H1 (cell line): ENCODE measurements around the gene SREK1IP1. TPM values are rescaled to one million over a fixed set of nuclear protein-coding genes. Genes with fewer than 3 reads are reported as not detected.

Experiments
- CHD2 ChIP-seq: IDR thresholded peaks from 2 replicates; pipeline ENCODE4 v1.6.1; 2012; ENCODE audit warnings: low read length, improper control_type of control experiment
- KDM5A ChIP-seq: fragments of 200-600 bp; IDR thresholded peaks from 2 replicates; pipeline ENCODE4 v1.7.1; 2012; ENCODE audit warnings: mild to moderate bottlenecking, low read length, inconsistent platforms, mixed read lengths
- polyA plus RNA-seq, 7 experiments: library from polyadenylated mRNA; depleted of rRNA in 3 of 7; stranded (reverse) in 5 of 7; unstranded in 2 of 7; fragments of >200 nt in 5 of 7; fragments of 200-250 nt in 2 of 7; gene quantifications; 1 replicate in 5 of 7; 2 replicates in 1 of 7; 4 replicates in 1 of 7; pipeline versions ENCODE4 v1.2.1 to v1.2.3, GENCODE V29; 2011 to 2013; ENCODE audit warnings: missing spikeins in 2 of 7, mixed read lengths in 2 of 7
- total RNA-seq: library from RNA; stranded (reverse); fragmentation: NEBNext Ultra II Directional; extraction: Animal tissue kit (Norgen Biotek cat#: 25700); gene quantifications from 2 replicates; pipeline ENCODE4 v1.2.1, GENCODE V29; 2021

Gene SREK1IP1
- total and polyA plus RNA-seq, 2 of the 8 experiments (the other 6 are each of a cell fraction or from before 2014, with no cell fraction given) = 6.2 to 39.0 TPM

GRCh38 chr5:64700765-64701164 lies 67.7 kb downstream of the SREK1IP1 start (continued):
- TF ChIP-seq CHD2 = no peak
- no peak for TF ChIP-seq KDM5A
